Tibial nerve (tissue), 4 donors: ENCODE results near the gene MRPS9.

Source experiments
- EP300 ChIP-seq, 2 donors: sonication (generic); formaldehyde crosslinking; IDR thresholded peaks; one replicate each; pipeline ENCODE4 v1.6.1; 2017; ENCODE audit warnings: antibody characterized with exemption in 2 of 2, mild to moderate bottlenecking in 1 of 2
- TF ChIP-seq, protein P1 (sequence below), 5 experiments: fragments of 200-600 bp in 3 of 5; fragments of 450-650 bp in 2 of 5; sonication (generic) in 3 of 5; IDR thresholded peaks; one replicate each; pipeline ENCODE4 v1.5.1; 2016 to 2019; ENCODE audit warnings: antibody characterized with exemption in 5 of 5, mild to moderate bottlenecking in 3 of 5, moderate library complexity in 2 of 5

DNA sequence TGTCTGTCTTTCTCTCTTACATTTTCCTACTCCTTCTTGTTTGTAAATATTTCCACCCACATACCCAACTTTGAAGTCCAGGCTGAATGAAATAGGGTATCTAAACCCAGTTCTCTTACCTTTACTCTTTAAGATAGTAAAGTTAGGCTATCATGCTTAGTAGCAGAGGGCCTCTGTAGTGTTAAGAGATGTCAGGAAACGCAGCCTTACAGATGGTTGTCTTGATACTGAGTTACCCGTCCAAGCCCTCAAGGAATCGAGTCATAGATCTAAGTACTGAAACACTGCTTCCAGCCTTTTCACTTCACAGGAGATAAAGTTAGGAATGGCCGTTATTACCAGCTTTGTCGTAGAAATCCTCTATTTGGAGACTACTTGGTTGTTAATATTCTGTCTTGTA is 24.3 kb downstream of the MRPS9 start:
- TF ChIP-seq, protein P1, sequence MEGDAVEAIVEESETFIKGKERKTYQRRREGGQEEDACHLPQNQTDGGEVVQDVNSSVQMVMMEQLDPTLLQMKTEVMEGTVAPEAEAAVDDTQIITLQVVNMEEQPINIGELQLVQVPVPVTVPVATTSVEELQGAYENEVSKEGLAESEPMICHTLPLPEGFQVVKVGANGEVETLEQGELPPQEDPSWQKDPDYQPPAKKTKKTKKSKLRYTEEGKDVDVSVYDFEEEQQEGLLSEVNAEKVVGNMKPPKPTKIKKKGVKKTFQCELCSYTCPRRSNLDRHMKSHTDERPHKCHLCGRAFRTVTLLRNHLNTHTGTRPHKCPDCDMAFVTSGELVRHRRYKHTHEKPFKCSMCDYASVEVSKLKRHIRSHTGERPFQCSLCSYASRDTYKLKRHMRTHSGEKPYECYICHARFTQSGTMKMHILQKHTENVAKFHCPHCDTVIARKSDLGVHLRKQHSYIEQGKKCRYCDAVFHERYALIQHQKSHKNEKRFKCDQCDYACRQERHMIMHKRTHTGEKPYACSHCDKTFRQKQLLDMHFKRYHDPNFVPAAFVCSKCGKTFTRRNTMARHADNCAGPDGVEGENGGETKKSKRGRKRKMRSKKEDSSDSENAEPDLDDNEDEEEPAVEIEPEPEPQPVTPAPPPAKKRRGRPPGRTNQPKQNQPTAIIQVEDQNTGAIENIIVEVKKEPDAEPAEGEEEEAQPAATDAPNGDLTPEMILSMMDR (IDR thresholded peaks at IDR 0.05): no peak
- TF ChIP-seq EP300 (IDR thresholded peaks at IDR 0.05): no peak
